DND-41 (cell line): ENCODE measurements around the gene RPIA.

ENCODE experiments used
- ATAC-seq: fragments of 200-7000 bp; cut with Tn5 transposase; 3 replicates; pipeline ENCODE4 v1.9.1; 2021; ENCODE audit warnings: low read depth; ENCODE audit not compliant: insufficient read depth
- DNase-seq: peaks from one replicate; pipeline ENCODE4 v3.0.0-alpha.2; 2020
- H2AFZ ChIP-seq: 2 replicates; pipeline ENCODE4 v1.6.0; 2012; ENCODE audit warnings: low read depth, low read length
- H3K27ac ChIP-seq: 2 replicates; pipeline ENCODE4 v1.5.1; 2012; ENCODE audit warnings: low read length, inconsistent platforms
- H3K27me3 ChIP-seq: fragments of 200-600 bp; sonication (generic); 2 replicates; pipeline ENCODE4 v1.6.0; 2012; ENCODE audit warnings: low read length, mild to moderate bottlenecking, inconsistent platforms; ENCODE audit not compliant: insufficient read depth, poor library complexity
- H3K36me3 ChIP-seq: 2 replicates; pipeline ENCODE4 v1.5.1; 2012; ENCODE audit warnings: low read length, inconsistent platforms; ENCODE audit not compliant: insufficient read depth
- H3K4me1 ChIP-seq: 2 replicates; pipeline ENCODE4 v1.5.1; 2012; ENCODE audit warnings: mild to moderate bottlenecking, low read length; ENCODE audit not compliant: insufficient read depth
- H3K4me2 ChIP-seq: 2 replicates; pipeline ENCODE4 v1.6.0; 2012; ENCODE audit warnings: mild to moderate bottlenecking, moderate library complexity, low read length, inconsistent platforms; ENCODE audit not compliant: insufficient read depth
- H3K4me3 ChIP-seq, 2 experiments: fragments of 200-600 bp in 1 of 2; shearing (Covaris generic) in 1 of 2; 2 replicates each; pipeline ENCODE4 v1.5.1; 2012 to 2016; ENCODE audit warnings: inconsistent platforms in 2 of 2, low read length in 2 of 2, mild to moderate bottlenecking in 2 of 2, low read depth in 1 of 2, moderate library complexity in 1 of 2
- H3K79me2 ChIP-seq: 2 replicates; pipeline ENCODE4 v1.6.0; 2012; ENCODE audit warnings: low read length, inconsistent platforms; ENCODE audit not compliant: insufficient read depth
- H3K9ac ChIP-seq: 2 replicates; pipeline ENCODE4 v1.6.0; 2012; ENCODE audit warnings: low read depth, mild to moderate bottlenecking, inconsistent platforms, low read length, moderate library complexity
- H3K9me3 ChIP-seq: 2 replicates; pipeline ENCODE4 v1.5.1; 2012; ENCODE audit warnings: low read length, moderate library complexity, mild to moderate bottlenecking, inconsistent platforms; ENCODE audit not compliant: insufficient read depth, severe bottlenecking
- H4K20me1 ChIP-seq: 2 replicates; pipeline ENCODE4 v1.6.0; 2012; ENCODE audit warnings: low read length; ENCODE audit not compliant: insufficient read depth
- EZH2 ChIP-seq: IDR thresholded peaks from 3 replicates; pipeline ENCODE4 v1.6.1; 2012; ENCODE audit warnings: borderline replicate concordance, low read depth, mild to moderate bottlenecking, moderate library complexity, low read length, inconsistent platforms; ENCODE audit not compliant: severe bottlenecking
- TF ChIP-seq, protein P1 (sequence below): IDR thresholded peaks from 2 replicates; pipeline ENCODE4 v1.5.1; 2012; ENCODE audit warnings: borderline replicate concordance, low read length, moderate library complexity, mild to moderate bottlenecking; ENCODE audit not compliant: poor library complexity, severe bottlenecking; ENCODE audit errors: extremely low read depth

RPIA gene

DNA sequence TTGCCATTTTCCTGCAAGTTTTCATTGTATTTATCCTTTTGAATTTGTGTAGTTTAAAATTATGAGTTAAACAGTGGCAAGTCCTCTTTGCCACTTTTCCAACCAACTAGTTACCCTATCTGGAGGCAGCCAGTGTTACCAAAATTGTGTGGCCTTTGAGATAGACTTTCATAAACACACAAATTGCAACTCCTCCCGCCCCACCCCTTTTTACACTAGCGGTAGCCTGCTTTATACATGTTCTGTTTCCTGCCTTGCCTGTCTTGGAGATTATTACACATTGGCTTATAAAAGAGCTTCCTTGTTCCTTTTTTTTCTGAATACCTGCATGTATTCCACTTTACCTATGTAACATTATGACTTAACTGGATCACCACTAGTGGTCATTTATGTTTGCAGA, 56.5 kb downstream of the RPIA start:
- no peak for TF ChIP-seq EZH2
- TF ChIP-seq, protein P1, sequence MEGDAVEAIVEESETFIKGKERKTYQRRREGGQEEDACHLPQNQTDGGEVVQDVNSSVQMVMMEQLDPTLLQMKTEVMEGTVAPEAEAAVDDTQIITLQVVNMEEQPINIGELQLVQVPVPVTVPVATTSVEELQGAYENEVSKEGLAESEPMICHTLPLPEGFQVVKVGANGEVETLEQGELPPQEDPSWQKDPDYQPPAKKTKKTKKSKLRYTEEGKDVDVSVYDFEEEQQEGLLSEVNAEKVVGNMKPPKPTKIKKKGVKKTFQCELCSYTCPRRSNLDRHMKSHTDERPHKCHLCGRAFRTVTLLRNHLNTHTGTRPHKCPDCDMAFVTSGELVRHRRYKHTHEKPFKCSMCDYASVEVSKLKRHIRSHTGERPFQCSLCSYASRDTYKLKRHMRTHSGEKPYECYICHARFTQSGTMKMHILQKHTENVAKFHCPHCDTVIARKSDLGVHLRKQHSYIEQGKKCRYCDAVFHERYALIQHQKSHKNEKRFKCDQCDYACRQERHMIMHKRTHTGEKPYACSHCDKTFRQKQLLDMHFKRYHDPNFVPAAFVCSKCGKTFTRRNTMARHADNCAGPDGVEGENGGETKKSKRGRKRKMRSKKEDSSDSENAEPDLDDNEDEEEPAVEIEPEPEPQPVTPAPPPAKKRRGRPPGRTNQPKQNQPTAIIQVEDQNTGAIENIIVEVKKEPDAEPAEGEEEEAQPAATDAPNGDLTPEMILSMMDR: no peak
- no peaks in the 10 kb centered on the region for H3K27me3 ChIP-seq
- H3K79me2 ChIP-seq: no peaks in the 10 kb centered on the region
- H3K9me3 ChIP-seq: peaks cover 16% of the 10 kb centered on the region
- no peaks in the 10 kb centered on the region for H4K20me1 ChIP-seq
- H3K4me1 ChIP-seq: peaks cover 7% of the 10 kb centered on the region; the same call in 1 of the 2 replicates
- DNase-seq (no peak), ATAC-seq (no peak)
- no peak overlapping the region for H3K27ac ChIP-seq
- peaks cover 93% of the 10 kb centered on the region for H3K36me3 ChIP-seq
- H2AFZ ChIP-seq: no peak overlapping the region
- H3K4me3 ChIP-seq: no peak overlapping the region
- H3K4me2 ChIP-seq: no peak overlapping the region
- H3K9ac ChIP-seq: no peak overlapping the region

DNA sequence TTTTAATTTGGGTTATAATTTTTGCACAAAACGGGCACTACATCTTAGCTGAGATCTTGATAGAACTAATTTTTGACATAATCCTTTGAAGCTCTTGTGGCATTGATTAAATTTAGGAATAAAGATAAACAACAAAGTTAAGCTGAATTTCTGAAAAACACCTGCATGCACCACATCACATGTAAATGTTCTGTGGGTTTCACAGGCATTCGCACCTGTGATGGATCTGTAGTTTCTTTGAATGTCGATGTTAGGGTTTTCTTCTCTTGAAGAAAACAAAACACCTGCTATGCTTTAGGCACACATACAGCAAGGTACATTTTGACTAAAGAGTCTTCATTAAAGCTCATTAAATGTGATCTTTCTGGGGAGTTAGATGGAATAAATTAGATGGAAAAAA, 60.3 kb downstream of the RPIA start:
- no peak overlapping the region for H2AFZ ChIP-seq
- H3K4me3 ChIP-seq: no peak overlapping the region
- H3K79me2 ChIP-seq: no peaks in the 10 kb centered on the region
- H3K4me1 ChIP-seq: peaks cover 35% of the 10 kb centered on the region
- peaks cover 66% of the 10 kb centered on the region for H3K36me3 ChIP-seq
- H3K4me2 ChIP-seq: no peak overlapping the region
- no peak overlapping the region for H3K9ac ChIP-seq
- no peak for DNase-seq
- ATAC-seq: no peak
- H3K27ac ChIP-seq: no peak overlapping the region
- no peaks in the 10 kb centered on the region for H3K27me3 ChIP-seq
- H3K9me3 ChIP-seq: no peaks in the 10 kb centered on the region
- no peak for TF ChIP-seq EZH2
- TF ChIP-seq, protein P1: no peak
- no peaks in the 10 kb centered on the region for H4K20me1 ChIP-seq

DNA sequence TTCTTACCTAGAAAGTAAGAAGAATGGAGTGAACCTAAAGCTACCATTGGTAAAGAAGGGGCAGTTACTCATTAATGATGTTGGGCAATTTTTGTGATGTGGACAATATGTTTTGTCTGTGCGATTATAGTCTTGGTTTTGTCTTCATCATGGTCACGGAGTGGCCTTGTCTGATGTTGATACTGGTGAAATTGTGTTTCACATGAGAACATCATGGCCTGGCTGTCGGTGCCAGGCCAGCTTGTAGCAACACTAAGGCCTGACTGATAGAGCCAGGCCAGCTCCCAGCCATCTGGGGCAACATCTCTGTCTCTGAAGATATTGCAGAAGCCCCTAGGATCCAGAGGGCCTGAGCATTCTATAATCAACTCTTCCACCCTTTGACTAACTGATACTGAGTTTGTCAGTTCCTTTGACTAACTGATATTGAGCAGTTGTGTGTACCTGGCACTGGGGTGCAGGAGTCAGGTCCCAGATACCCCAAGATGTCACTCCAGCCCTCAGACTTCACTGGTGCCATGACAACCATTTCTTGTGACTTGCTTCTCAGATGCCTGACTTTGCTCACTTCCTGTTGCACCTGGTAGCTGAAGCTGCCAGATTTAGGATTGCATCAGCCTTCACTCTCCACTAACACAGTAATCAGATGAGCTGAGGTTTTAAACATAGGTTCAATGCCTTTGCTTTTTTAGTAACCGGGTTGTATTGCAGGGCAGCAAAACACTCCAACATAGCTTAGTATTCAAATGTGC, 62.5 kb downstream of the RPIA start:
- peak; percentile 90 for ATAC-seq
- H3K79me2 ChIP-seq: no peaks in the 10 kb centered on the region
- peak; percentile 75 for DNase-seq
- no peaks in the 10 kb centered on the region for H4K20me1 ChIP-seq
- H3K9ac ChIP-seq: peak overlapping the region; percentile 40
- H3K9me3 ChIP-seq: peaks cover 3% of the 10 kb centered on the region
- TF ChIP-seq, protein P1: no peak
- H3K27me3 ChIP-seq: no peaks in the 10 kb centered on the region
- H3K36me3 ChIP-seq: peaks cover 44% of the 10 kb centered on the region
- H3K4me2 ChIP-seq: peak overlapping the region; percentile 17; the same call in 1 of the 2 replicates
- H3K4me1 ChIP-seq: peaks cover 35% of the 10 kb centered on the region
- H3K27ac ChIP-seq: peak overlapping the region; percentile 88
- H2AFZ ChIP-seq: peak overlapping the region; percentile 46
- H3K4me3 ChIP-seq: no peak overlapping the region
